Measurements from ENCODE around the gene SELENOI.

DNA sequence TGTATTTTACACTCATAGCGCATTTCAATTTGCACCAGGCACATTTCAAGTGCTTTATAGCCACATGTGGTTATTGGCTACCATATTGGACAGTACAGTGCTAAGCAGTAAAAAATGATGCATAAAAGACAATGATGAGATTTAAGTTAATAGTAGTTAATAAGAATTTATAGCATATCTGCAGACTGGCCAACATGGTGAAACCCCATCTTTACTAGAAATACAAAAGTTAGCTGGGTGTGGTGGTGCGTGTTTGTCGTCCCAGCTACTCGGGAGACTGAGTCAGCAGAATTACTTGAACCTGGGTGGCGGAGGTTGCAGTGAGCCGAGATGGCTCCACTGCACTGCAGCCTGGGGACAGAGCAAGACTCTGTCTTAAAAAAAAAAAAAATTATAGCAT lies 65.5 kb downstream of the SELENOI start:
- TF ChIP-seq, protein P1, sequence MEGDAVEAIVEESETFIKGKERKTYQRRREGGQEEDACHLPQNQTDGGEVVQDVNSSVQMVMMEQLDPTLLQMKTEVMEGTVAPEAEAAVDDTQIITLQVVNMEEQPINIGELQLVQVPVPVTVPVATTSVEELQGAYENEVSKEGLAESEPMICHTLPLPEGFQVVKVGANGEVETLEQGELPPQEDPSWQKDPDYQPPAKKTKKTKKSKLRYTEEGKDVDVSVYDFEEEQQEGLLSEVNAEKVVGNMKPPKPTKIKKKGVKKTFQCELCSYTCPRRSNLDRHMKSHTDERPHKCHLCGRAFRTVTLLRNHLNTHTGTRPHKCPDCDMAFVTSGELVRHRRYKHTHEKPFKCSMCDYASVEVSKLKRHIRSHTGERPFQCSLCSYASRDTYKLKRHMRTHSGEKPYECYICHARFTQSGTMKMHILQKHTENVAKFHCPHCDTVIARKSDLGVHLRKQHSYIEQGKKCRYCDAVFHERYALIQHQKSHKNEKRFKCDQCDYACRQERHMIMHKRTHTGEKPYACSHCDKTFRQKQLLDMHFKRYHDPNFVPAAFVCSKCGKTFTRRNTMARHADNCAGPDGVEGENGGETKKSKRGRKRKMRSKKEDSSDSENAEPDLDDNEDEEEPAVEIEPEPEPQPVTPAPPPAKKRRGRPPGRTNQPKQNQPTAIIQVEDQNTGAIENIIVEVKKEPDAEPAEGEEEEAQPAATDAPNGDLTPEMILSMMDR (IDR thresholded peaks at IDR 0.05): no peak
- TF ChIP-seq EZH2 (IDR thresholded peaks at IDR 0.05) (no peak), EZH2phosphoT487 (IDR thresholded peaks at IDR 0.05) (no peak)
